Epithelial cell of esophagus (primary cell): ENCODE measurements around the gene SPATA32.
"Not testable (repeated sequence)": the region's sequence is repeated elsewhere in the genome, so short reads cannot be mapped to it uniquely, and the experiment has no call there.

Experiments used
- DNase-seq: peaks from one replicate; pipeline ENCODE4 v3.0.0; 2010; ENCODE audit warnings: low read depth
- H3K4me3 ChIP-seq: 2 replicates; pipeline ENCODE4 v1.5.1; 2011; ENCODE audit warnings: mild to moderate bottlenecking, low read length, control low read depth
- CTCF ChIP-seq: IDR thresholded peaks from 2 replicates; pipeline ENCODE4 v1.5.1; 2011; ENCODE audit warnings: low read depth, mild to moderate bottlenecking, low read length, control low read depth, inconsistent platforms; ENCODE audit not compliant: insufficient read depth; ENCODE audit errors: missing control alignments

Gene SPATA32

DNA sequence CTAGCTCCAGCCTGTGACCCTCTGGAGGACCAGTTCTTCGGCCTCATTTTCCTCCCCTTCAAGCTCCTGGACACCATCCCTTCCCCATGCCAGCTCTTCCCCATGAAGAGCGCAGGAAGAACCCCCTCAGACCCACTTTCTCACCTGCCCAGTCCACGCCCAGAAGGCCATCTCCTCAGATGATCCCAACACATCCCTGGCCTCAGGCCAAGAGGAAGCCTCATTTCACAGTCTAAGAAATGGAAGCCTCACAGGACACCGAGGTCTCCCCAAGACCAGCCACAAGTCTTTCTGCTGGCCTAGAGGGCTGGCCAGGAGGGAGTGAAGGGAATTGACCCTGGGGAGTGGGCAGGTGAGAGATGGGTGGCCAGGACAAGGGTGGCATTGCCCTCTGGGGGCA is 8.0 kb downstream of the SPATA32 start:
- TF ChIP-seq CTCF, result no peak
- DNase-seq, result no peak
- no peak overlapping the region for H3K4me3 ChIP-seq

GRCh38 chr17:45253237-45253636 is 8.7 kb downstream of the SPATA32 start:
- H3K4me3 ChIP-seq, result not testable (repeated sequence)

GRCh38 chr17:45251931-45252330 is 10.0 kb downstream of the SPATA32 start:
- TF ChIP-seq CTCF, result no peak
- no peak overlapping the region for H3K4me3 ChIP-seq
- DNase-seq, result no peak

More at GRCh38 chr17:45253237-45253636, 8.7 kb downstream of the SPATA32 start:
- not testable (repeated sequence) for DNase-seq

DNA sequence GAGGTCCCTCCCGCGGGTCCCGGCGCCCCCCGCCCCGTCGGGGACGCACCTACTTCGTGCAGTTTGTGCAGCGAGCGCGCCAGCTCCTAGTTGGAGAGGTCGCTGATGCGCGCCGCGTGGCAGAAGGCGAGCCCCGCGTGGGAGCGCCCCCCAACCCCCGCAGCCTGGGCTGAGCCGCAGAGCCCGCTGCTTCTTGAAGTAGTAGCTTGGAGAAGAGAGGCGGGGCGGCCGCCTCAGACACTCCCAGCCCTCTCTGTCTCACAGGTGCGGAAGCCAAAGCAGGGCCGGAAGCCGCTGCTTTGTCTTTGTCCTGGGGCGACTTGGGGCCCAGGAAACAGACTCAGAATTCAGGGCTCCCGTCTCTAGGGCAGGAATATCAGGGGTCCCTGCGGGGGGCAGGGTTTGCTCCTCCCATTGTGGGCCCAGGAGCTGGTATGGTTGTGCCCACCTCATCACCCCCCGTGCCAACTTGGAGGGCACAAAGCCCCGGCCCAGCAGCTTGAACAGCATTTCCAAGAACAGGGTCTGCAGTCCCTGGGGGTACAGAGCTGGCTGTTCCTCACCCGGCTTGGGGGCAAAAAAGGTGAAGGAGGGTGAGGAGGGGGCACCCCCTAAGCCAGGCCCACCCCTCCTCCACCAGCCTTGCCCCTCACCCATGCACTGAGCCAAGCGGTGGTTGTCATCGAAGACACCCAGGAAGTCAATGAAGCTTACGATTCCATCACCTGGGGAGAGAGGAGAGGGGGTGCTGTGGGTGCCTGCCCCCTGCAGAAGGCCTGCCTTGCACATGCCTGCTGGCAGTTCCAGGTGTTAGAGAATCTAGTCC is 13.5 kb downstream of the SPATA32 start:
- H3K4me3 ChIP-seq, result peak overlapping the region; percentile 62
- peak; percentile 82 for DNase-seq
- TF ChIP-seq CTCF, result no peak

DNA sequence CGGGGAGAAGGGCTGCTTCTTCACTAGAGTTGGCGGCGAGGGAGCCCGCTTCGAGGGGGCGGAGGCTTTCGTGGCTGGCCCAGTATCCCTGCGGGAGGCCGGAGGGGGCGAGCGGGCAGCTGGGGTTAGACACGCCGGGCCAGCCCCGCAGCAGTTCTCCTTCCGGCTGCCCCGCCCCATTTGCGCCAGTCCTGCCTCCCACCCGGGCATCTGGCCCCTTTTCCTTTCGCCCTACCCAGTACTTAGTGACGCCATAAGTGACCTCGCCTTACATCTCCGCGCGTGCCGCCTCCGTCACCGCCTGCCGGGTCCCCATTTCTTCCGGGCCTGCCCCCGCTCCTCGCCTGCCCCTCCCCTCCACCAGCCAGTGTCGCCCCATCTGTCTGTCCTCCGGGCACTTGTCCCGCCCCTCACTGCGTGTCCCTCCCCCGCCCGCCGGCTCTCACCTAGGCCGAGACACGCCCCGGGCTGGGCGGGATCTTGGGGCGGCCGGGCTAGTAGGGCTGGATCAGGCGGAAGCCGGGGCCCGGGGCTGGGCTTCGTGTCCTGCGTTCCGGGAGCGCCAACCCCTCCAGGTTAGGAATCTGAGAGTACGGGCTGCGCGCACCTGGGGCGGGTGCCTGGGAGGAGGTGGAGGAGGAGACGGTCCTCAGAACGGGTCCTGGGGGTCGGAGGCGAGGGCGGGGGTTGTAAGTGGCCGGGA is 14.3 kb downstream of the SPATA32 start:
- H3K4me3 ChIP-seq, result peak overlapping the region; percentile 62
- DNase-seq, result peak; percentile 95
- TF ChIP-seq CTCF, result no peak

- peak overlapping the region; percentile 62 for H3K4me3 ChIP-seq
- TF ChIP-seq CTCF, result peak; percentile 34
- no peak for DNase-seq
These were observed 14.9 kb downstream of the SPATA32 start for GRCh38 chr17:45246861-45247428.

DNA sequence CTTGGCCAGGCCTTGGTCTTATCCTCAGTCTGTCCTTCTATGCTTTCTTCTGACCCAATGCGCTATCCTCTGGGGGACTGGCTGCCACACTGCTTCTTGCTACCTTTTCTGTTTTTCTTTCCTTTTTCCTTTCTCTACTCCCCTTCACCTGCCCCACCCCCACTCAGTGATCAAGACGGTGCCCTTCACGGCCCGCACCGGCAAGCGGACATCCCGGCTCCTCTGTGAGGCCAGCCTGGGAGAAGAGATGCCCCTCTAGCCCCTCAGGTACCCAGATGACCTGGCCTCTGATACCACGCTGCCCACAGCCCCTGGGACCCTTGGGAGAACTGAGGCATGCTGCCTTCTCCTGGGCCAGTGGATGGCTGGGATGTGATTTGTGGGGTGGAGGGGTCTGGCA is 15.6 kb downstream of the SPATA32 start:
- no peak for DNase-seq
- no peak overlapping the region for H3K4me3 ChIP-seq
- TF ChIP-seq CTCF, result no peak
